Chondrocyte (in vitro differentiated cells): ENCODE results near the gene CD247. TPM values are rescaled to one million over a fixed set of nuclear protein-coding genes. Genes with fewer than 3 reads are reported as not detected.

Experiments used
- DNase-seq: peaks from one replicate; pipeline ENCODE4 v3.0.0; 2021; ENCODE audit warnings: mixed read lengths, low spot score
- H3K27ac Mint-ChIP-seq: one replicate; pipeline ENCODE4 v1.8.0; 2021; ENCODE audit warnings: mild to moderate bottlenecking, moderate library complexity, mixed read lengths; ENCODE audit not compliant: unreplicated experiment
- H3K27me3 Mint-ChIP-seq: 2 replicates; pipeline ENCODE4 v1.8.0; 2021; ENCODE audit warnings: low read depth, mixed read lengths
- H3K36me3 Mint-ChIP-seq: 2 replicates; pipeline ENCODE4 v1.8.0; 2021; ENCODE audit warnings: low read depth, mixed read lengths
- H3K4me1 Mint-ChIP-seq: 2 replicates; pipeline ENCODE4 v1.8.0; 2021; ENCODE audit warnings: low read depth, mild to moderate bottlenecking, mixed read lengths
- H3K4me3 Mint-ChIP-seq: one replicate; pipeline ENCODE4 v1.8.0; 2021; ENCODE audit warnings: mild to moderate bottlenecking, moderate library complexity, mixed read lengths; ENCODE audit not compliant: unreplicated experiment
- H3K9me3 Mint-ChIP-seq: 2 replicates; pipeline ENCODE4 v1.8.0; 2021; ENCODE audit warnings: low read depth, mixed read lengths
- total RNA-seq: library from RNA; stranded (reverse); gene quantifications from 3 replicates; pipeline ENCODE4 v1.2.1, GENCODE V29; 2021
- TF ChIP-seq, protein P1 (sequence below): fragments of 200-600 bp; sonication (generic); IDR thresholded peaks from 2 replicates; pipeline ENCODE4 v1.5.0; 2021; ENCODE audit warnings: antibody characterized with exemption, mild to moderate bottlenecking, moderate library complexity

Gene CD247
- total RNA-seq, 1 donor from 2014 or later: not detected

DNA sequence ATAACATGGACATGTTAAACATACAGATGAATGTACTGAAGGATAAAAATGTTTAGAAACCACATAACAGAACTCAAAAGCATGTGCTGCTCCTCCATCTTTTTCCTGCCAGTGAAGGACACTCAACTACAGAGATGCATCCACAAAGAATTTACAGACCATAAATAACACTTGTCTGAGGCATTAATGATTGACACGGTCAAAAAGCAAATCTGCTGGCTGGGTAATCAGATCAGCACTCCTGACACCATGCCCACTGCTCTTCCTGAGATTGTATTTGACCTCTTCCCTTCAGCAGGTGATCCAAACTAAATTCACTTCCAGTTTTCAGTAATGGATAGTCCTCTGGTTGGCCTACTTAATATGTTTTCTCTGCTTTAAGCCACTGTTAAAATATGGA, 28.6 kb upstream of the CD247 start:
- H3K9me3 Mint-ChIP-seq: no peaks in the 10 kb centered on the region
- H3K4me3 Mint-ChIP-seq: no peak overlapping the region
- H3K27ac Mint-ChIP-seq: no peak overlapping the region
- H3K36me3 Mint-ChIP-seq: peaks cover 12% of the 10 kb centered on the region
- TF ChIP-seq, protein P1, sequence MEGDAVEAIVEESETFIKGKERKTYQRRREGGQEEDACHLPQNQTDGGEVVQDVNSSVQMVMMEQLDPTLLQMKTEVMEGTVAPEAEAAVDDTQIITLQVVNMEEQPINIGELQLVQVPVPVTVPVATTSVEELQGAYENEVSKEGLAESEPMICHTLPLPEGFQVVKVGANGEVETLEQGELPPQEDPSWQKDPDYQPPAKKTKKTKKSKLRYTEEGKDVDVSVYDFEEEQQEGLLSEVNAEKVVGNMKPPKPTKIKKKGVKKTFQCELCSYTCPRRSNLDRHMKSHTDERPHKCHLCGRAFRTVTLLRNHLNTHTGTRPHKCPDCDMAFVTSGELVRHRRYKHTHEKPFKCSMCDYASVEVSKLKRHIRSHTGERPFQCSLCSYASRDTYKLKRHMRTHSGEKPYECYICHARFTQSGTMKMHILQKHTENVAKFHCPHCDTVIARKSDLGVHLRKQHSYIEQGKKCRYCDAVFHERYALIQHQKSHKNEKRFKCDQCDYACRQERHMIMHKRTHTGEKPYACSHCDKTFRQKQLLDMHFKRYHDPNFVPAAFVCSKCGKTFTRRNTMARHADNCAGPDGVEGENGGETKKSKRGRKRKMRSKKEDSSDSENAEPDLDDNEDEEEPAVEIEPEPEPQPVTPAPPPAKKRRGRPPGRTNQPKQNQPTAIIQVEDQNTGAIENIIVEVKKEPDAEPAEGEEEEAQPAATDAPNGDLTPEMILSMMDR: no peak
- peaks cover 13% of the 10 kb centered on the region for H3K4me1 Mint-ChIP-seq
- no peak for DNase-seq
- no peaks in the 10 kb centered on the region for H3K27me3 Mint-ChIP-seq

DNA sequence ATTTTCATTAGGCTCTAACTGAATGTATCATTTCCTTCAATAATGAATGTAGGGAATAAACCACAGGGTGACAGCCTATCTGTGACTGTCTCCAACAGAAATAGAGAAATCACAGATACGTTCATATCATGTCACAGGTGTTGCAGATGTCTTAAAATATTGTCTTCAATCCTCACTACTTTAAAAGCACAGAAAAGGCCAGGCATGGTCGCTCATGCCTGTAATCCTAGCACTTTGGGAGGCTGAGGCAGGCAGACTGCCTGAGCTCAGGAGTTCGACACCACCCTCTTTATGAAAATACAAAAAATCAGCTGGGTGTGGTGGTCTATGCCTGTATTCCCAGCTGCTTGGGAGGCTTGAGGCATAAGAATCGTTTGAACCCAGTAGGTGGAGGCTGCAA, 27.0 kb upstream of the CD247 start:
- Mint-ChIP-seq H3K9me3 (no peaks in the 10 kb centered on the region), H3K36me3 (peaks cover 12% of the 10 kb centered on the region), H3K4me3 (no peak overlapping the region), H3K4me1 (peaks cover 25% of the 10 kb centered on the region), H3K27me3 (no peaks in the 10 kb centered on the region), H3K27ac (no peak overlapping the region)
- DNase-seq: no peak
- TF ChIP-seq, protein P1: no peak

DNA sequence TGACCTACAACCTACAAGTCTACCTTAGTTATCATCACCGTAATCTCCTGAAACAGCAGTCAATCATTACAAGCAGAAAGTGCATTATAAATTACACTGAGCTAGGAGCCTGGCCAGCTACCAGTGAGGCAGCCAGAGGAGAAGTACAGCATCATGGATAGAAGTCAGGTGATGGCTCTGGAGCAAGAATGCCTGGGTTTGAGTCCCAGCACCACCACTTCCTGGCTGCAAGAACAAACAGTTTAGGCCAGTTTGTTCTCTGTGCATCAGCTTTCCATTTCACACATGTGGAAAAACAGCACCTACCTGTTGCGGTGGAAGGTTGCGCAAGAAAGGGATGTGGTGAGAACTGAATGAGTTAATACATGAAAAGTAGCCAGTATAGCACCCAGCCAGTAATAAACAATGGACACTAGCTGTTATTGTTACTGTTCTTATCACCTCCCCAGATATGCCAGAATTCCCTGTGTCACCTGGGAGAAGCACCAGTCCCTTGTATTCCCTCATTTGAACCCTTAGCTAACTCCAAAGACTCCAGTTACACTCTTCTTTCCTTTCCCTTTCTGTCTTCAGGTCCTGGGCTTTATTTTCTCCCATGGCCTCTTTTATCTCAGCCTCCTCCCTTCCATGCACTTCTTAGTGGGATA, 26.2 kb upstream of the CD247 start:
- H3K27ac Mint-ChIP-seq: no peak overlapping the region
- H3K36me3 Mint-ChIP-seq: peaks cover 12% of the 10 kb centered on the region
- TF ChIP-seq, protein P1: no peak
- H3K4me1 Mint-ChIP-seq: peaks cover 26% of the 10 kb centered on the region
- no peaks in the 10 kb centered on the region for H3K9me3 Mint-ChIP-seq
- no peak overlapping the region for H3K4me3 Mint-ChIP-seq
- no peak for DNase-seq
- no peaks in the 10 kb centered on the region for H3K27me3 Mint-ChIP-seq

DNA sequence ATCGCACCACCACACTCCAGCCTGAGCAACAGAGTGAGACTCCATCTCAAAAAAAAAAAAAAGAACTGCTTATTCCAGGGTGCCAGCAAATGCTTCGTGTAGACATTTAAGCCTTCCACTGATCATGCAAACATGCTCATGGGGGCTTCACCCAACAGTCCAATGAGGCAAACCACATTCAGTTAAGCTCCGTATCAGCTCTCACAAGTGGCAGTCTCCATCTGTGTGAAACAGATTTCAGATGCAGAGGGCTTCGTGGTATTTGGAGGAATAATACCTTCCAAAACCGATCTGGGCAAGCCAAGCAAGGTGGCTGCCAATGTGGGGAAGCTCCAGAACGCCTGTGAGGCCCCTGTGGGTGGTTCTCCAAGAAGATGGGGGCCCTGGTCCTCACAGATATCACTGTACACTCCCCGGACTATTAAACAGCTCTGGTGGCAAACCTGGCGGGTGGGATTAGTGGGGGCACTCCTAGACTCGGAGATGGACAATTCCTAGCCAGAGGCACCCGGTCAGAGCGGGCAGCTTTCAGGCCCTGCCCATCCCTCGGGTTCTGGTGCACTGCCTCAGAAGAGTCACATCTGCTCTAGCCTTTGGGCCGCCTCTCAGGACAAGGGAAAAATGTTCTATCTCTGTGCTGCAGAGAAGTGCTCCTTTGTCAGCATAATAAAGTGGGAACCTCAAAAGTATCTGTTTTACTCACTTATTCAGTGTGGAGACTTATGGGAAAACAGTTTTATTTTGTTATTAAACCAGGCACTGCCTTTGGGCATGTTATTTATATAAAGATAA, 25.1 kb upstream of the CD247 start:
- peaks cover 10% of the 10 kb centered on the region for H3K36me3 Mint-ChIP-seq
- peaks cover 19% of the 10 kb centered on the region for H3K4me1 Mint-ChIP-seq
- no peak overlapping the region for H3K4me3 Mint-ChIP-seq
- DNase-seq: no peak
- no peaks in the 10 kb centered on the region for H3K9me3 Mint-ChIP-seq
- TF ChIP-seq, protein P1: no peak
- H3K27me3 Mint-ChIP-seq: no peaks in the 10 kb centered on the region
- H3K27ac Mint-ChIP-seq: no peak overlapping the region

DNA sequence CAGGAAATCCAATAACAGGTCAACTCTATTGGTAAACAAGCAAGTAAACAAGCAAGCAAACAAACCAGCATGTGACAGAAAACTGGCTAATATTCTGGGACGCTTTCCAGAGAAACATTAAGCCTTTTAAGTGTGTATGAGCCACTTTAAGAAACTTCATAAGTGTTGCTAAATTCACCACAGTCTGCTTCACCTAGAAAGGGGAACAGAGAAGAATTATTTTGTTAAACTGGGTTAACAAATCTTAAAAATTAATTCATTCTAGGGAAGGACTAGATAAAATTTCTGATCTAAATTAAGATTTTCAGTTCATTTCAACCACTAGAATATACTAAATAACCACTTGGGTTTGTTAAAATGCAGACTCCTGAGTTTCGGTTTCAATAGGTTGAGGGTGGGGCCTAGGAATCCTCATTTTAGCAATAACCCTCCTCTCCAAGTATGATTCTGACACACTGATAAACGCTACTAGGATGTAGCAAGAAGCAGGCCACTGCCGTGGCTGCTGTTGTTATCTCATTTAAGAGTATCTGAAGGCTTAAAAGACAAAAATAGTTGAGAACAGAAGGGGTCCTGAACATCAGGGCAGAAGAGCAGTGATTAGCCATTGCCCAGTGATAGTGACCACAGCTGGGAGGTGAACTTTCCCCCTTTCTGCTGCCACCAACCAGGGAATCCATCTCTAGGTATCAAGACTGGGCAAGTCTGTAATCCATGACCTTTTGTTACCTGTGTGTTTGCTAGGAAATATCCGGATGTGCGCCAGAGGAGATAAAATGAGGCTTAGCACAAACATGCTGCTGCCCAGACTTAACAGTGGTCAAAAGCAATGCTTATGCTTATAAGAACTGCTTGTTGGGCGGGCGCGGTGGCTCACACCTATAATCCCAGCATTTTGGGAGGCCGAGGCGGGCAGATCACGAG, 24.0 kb upstream of the CD247 start:
- no peak for DNase-seq
- H3K27ac Mint-ChIP-seq: no peak overlapping the region
- H3K4me1 Mint-ChIP-seq: peaks cover 13% of the 10 kb centered on the region
- peaks cover 9% of the 10 kb centered on the region for H3K36me3 Mint-ChIP-seq
- H3K27me3 Mint-ChIP-seq: no peaks in the 10 kb centered on the region
- H3K4me3 Mint-ChIP-seq: no peak overlapping the region
- H3K9me3 Mint-ChIP-seq: no peaks in the 10 kb centered on the region
- TF ChIP-seq, protein P1: no peak
